Aorta (tissue), 5 donors: ENCODE measurements around the gene LRPAP1. TPM values are rescaled to one million over a fixed set of nuclear protein-coding genes. Genes with fewer than 3 reads are reported as not detected.
"Not testable (repeated sequence)": the region's sequence is repeated elsewhere in the genome, so short reads cannot be mapped to it uniquely, and the experiment has no call there.

Experiments used
- ATAC-seq: fragments of 200-7000 bp; cut with Tn5 transposase; one replicate; pipeline ENCODE4 v1.9.1; 2022; ENCODE audit warnings: moderate library complexity; ENCODE audit not compliant: low FRiP score
- DNase-seq, 2 donors: peaks; one replicate each; pipeline ENCODE4 v3.0.0-alpha.2; 2020
- H3K27ac ChIP-seq, 2 donors: one replicate each; pipeline ENCODE4 v1.5.1; 2013; ENCODE audit warnings: low read length in 2 of 2, mild to moderate bottlenecking in 2 of 2, moderate library complexity in 2 of 2, control low read depth in 1 of 2, inconsistent platforms in 1 of 2, low read depth in 1 of 2
- H3K27me3 ChIP-seq, 2 donors: one replicate each; pipeline ENCODE4 v1.6.1; 2013; ENCODE audit warnings: control low read depth in 1 of 2, low read length in 1 of 2, mild to moderate bottlenecking in 1 of 2, moderate library complexity in 1 of 2; ENCODE audit not compliant: insufficient read depth in 2 of 2, control insufficient read depth in 1 of 2
- H3K36me3 ChIP-seq, 2 donors: one replicate each; pipeline ENCODE4 v1.6.1; 2013; ENCODE audit warnings: control low read depth in 1 of 2, low read length in 1 of 2, mild to moderate bottlenecking in 1 of 2; ENCODE audit not compliant: insufficient read depth in 2 of 2, control insufficient read depth in 1 of 2
- H3K4me1 ChIP-seq, 2 donors: one replicate each; pipeline ENCODE4 v1.6.1; 2013; ENCODE audit warnings: low read length in 2 of 2, control low read depth in 1 of 2, mild to moderate bottlenecking in 1 of 2, moderate library complexity in 1 of 2; ENCODE audit not compliant: insufficient read depth in 2 of 2, control insufficient read depth in 1 of 2
- H3K4me3 ChIP-seq, 2 donors: one replicate each; pipeline ENCODE4 v1.5.1; 2013; ENCODE audit warnings: low read length in 2 of 2, control low read depth in 1 of 2, mild to moderate bottlenecking in 1 of 2
- H3K9me3 ChIP-seq: one replicate; pipeline ENCODE4 v1.6.1; 2013; ENCODE audit warnings: mild to moderate bottlenecking, low read length; ENCODE audit not compliant: control insufficient read depth
- WGBS, 2 donors: extraction: QIAGEN DNeasy Blood & Tissue Kit; methylation state at CpG; one replicate each; pipeline ENCODE4 v1.1.7; 2013; 5-methylcytosine and 5-hydroxymethylcytosine counted together
- intact Hi-C, 2 donors: fragments of 100-400 bp; cut with DNase I; formaldehyde crosslinking; loops; one replicate each; pipeline versions ENCODE4 v1.14.2 to v1.15.0; 2022
- long read RNA-seq, 2 donors: library from polyadenylated mRNA; unstranded; transcript quantifications; one replicate each; pipeline ENCODE4 v2.0.0, GENCODE V29; 2020 to 2021
- polyA plus RNA-seq, 2 donors: library from polyadenylated mRNA; stranded (reverse); fragments of 200-250 nt; gene quantifications; one replicate each; pipeline ENCODE4 v1.2.3, GENCODE V29; 2013
- total RNA-seq, 2 donors: library from RNA; stranded (reverse); fragmentation: NEBNext Ultra II Directional; extraction: Animal tissue kit (Norgen Biotek cat#: 25700); gene quantifications; one replicate each; pipeline ENCODE4 v1.2.1, GENCODE V29; 2021
- donor health status: healthy with polysubstance abuse.
- donor health status: Bipolar disorder and iron deficiency.
- donor health status: DM: no; HTN: no; CAD: no.
- donor health status: DM: no; HTN: no; CAD: no.
- donor health status: DM: yes; HTN: yes; CAD: no.

Gene LRPAP1
- 100 to 1,000 TPM; 128 to 136 TPM for total RNA-seq
- polyA plus RNA-seq, result 100 to 1,000 TPM in 1 of 2 donors, 10 to 100 TPM in 1; 95.4 to 196 TPM
- long read RNA-seq, donor 1, full-length matches to known transcripts, result 1,711 of 1,811 reads
- long read RNA-seq, donor 1, partial matches to known transcripts, result 41 of 1,811 reads
- long read RNA-seq, donor 1, other reads (novel, unspliced or antisense), result 59 of 1,811 reads
- long read RNA-seq, donor 2, full-length matches to known transcripts, result 140 of 156 reads
- long read RNA-seq, donor 2, partial matches to known transcripts, result 8 of 156 reads
- long read RNA-seq, donor 2, other reads (novel, unspliced or antisense), result 8 of 156 reads

DNA sequence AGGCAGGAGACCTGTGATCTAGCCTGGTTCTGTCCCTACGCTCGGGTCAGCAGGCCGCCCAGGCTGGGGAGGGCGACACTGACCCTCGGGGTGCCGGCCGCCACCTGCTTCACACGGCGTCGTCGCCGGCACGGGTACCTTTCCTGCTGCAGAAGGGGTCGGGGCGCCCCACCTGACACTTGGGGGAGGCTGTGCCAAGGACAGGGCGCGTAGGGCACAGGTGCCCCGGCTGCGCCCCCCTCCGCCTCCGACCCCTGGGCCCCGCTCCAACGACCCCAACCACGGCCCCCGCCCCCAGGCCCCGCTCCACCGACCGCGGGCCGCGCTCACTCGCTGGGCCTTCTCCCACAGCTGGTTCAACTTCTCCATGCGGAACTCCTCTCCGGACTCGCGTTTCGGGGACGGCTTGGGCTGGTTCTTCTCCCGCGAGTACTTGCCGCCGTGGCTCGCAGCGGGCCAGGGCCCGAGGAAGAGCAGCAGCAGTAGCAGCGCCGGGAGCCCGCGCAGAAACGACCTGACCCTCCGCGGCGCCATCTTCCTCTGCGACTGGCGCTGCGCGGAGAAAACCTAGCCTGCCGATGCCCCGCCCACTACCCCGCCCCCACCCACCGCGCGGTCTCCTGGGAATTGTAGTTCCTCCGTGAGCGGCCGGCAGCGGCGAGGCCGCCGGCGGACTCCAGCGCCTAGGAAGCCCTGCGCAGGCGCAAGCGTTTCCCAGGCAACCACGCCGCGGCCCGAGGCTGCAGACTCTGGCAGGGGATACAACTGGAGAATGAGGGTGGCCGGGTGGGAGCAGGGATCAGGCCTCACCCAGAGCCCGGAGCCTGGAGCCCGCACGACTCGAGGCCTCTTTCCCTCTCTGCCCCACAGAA, at the start of gene LRPAP1:
Gene LRPAP1 (minus strand): TSS at position 544 of the 872 bp plus-strand sequence. CDS start 10 bp downstream, at position 534.
- Histone ChIP-seq H3K9me3 (no peaks in the 10 kb centered on the region), H3K27me3 (no peaks in the 10 kb centered on the region), H3K4me1 (no peaks in the 10 kb centered on the region), H3K4me3 (peak within 1 kb of the TSS; percentile 91 to 98), H3K36me3 (no peaks in the 10 kb centered on the region), H3K27ac (peak within 1 kb of the TSS in 1 of 2 donors; percentile 41)
- peak; percentile 97 for ATAC-seq
- WGBS, 2 donors, result 1% methylated on average over 82 to 84 of the region's 84 CpGs
- DNase-seq, result peak; percentile 95 to 98
- intact Hi-C loops, result loop anchor here in 1 of 2 donors (5.0 kb wide), 1 partner anchor 45 kb away; no protein-coding TSS in a partner anchor

GRCh38 chr4:3581334-3582090, 49.3 kb upstream of the LRPAP1 start:
- H3K4me1 ChIP-seq, H3K9me3 ChIP-seq, H3K27me3 ChIP-seq, H3K36me3 ChIP-seq, H3K27ac ChIP-seq, H3K4me3 ChIP-seq, intact Hi-C loops: not testable (repeated sequence)
- DNase-seq (peak in 1 of 2 donors; percentile 67), ATAC-seq (peak; percentile 34)
- WGBS, 2 donors, result 90% methylated on average over 12 to 15 of the region's 15 CpGs

- H3K4me3 ChIP-seq, H3K27ac ChIP-seq, H3K4me1 ChIP-seq, H3K36me3 ChIP-seq, ATAC-seq, intact Hi-C loops, H3K9me3 ChIP-seq, H3K27me3 ChIP-seq: not testable (repeated sequence)
- DNase-seq, result peak in 1 of 2 donors; percentile 12
- 86 to 87% methylated on average over 9 of the region's 9 CpGs for WGBS, 2 donors
Measured at GRCh38 chr4:3580859-3581258, 48.6 kb upstream of the LRPAP1 start.

DNA sequence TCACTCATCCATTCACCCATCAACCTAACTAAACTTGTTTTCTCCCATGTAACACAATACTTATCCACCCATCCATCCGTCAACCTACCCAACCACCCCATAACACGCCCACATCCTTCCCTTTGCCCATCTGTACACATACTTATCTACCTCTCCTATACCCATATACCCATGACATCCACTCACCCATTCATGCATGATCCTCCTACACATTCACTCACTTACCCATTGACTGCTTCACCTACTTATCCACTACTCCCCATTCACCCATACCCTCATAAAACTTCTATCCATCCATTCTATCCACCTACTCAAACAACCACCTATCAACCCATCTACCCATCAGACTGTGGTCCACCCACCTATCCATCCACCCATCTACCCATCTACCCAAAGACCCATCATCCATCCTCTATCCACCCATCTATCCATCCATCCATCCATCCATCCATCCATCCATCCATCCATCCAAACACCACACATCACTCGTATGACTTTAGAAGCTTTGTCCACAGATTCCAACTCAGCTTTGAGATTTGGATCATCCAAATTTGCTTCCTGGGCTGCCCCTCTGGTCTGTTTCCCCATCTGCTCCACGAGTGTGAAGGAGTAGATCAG, 46.4 kb upstream of the LRPAP1 start:
- not testable (repeated sequence) for H3K27me3 ChIP-seq, ATAC-seq, H3K27ac ChIP-seq, H3K36me3 ChIP-seq, H3K4me3 ChIP-seq, DNase-seq, H3K9me3 ChIP-seq, H3K4me1 ChIP-seq
- intact Hi-C loops, result loop anchor here in 1 of 2 donors (10.0 kb wide), 1 partner anchor 296 kb away; no protein-coding TSS in a partner anchor
- 80 to 93% methylated on average over 3 of the region's 4 CpGs for WGBS, 2 donors

- H3K9me3 ChIP-seq, ATAC-seq, H3K27me3 ChIP-seq, H3K4me1 ChIP-seq, H3K27ac ChIP-seq, H3K4me3 ChIP-seq, DNase-seq, H3K36me3 ChIP-seq: not testable (repeated sequence)
- intact Hi-C loops, result loop anchor here in 1 of 2 donors (10.0 kb wide), 1 partner anchor 297 kb away; no protein-coding TSS in a partner anchor
- 87 to 92% methylated on average over 3 of the region's 3 CpGs for WGBS, 2 donors
Measured at GRCh38 chr4:3578052-3578451, 45.8 kb upstream of the LRPAP1 start.

GRCh38 chr4:3577208-3577892, 45.1 kb upstream of the LRPAP1 start:
- not testable (repeated sequence) for H3K4me3 ChIP-seq, H3K27ac ChIP-seq, ATAC-seq, H3K9me3 ChIP-seq, H3K27me3 ChIP-seq, H3K4me1 ChIP-seq, H3K36me3 ChIP-seq
- WGBS, 2 donors, result 61 to 64% methylated on average over 11 of the region's 11 CpGs
- intact Hi-C loops, result loop anchor here in 1 of 2 donors (10.0 kb wide), 1 partner anchor 297 kb away; no protein-coding TSS in a partner anchor
- peak in 1 of 2 donors; percentile 17 for DNase-seq

DNA sequence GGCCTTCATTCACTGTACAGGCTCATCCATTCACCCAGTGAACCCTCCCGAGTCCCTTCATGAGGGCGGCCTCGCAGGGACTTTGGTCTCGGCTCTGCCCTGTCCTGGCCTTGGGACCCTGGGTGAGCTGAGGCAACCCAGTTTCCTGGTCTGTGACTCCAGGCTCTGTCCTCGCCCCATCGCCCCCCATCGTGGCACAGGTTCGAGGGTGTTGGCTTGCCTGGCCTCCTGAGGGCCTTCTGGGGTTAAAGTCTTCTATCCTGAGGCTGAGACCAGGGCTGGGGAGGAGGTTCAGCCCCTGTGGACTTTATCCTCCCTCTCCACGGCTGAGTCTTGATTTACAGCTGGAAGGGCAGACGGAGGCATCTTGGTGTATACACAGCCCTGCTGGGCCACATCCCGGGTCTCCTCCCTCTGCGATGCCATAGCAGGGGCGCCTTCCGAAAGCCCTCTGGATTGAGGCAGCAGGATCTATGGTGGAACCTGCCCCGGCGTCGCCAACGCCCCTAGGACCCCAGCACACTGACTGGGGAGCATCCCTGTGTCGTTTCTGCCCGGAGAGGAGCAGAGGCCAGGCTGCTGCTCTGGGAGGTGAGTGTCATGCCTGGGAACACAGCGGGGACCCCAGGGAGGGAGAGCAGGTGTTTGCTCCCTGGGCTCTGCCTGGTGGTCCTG, 44.4 kb upstream of the LRPAP1 start:
- H3K4me1 ChIP-seq, H3K27ac ChIP-seq, H3K9me3 ChIP-seq, H3K27me3 ChIP-seq, H3K36me3 ChIP-seq, H3K4me3 ChIP-seq, ATAC-seq: not testable (repeated sequence)
- intact Hi-C loops, result loop anchor here in 1 of 2 donors (10.0 kb wide), 1 partner anchor 298 kb away; no protein-coding TSS in a partner anchor
- DNase-seq, result peak in 1 of 2 donors; percentile 23
- 73 to 84% methylated on average over 21 of the region's 21 CpGs for WGBS, 2 donors
